HG03520 (cell line): ENCODE data around the gene GNB1.

Experiments used
- ATAC-seq: cut with Tn5 transposase; IDR thresholded peaks from one replicate; pipeline ENCODE4 v1.9.1; 2021; ENCODE audit warnings: mild to moderate bottlenecking, moderate library complexity; ENCODE audit not compliant: unreplicated experiment

The GNB1 gene

GRCh38 chr1:1910651-1911331 lies 19.9 kb upstream of the GNB1 start:
- no peak for ATAC-seq

DNA sequence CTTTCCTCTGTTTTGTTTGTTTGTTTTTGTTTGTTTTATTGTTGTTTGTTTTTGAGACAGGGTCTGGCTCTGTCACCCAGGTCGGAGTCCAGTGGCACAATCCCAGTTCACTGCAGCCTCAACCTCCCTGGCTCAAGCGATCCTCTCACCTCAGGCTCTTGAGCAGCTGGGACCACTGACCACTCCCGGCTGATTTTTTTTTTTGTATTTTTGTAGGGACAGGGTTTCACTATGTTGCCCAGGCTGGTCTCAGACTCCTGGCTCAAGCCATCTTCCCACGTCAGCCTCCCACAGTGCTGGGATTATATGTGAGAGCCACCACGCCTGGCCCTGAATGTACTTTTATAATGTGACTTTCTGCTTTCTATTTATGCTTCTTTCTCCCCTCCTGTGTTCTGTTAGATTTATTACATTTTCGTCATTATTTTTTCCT lies 19.2 kb upstream of the GNB1 start:
- ATAC-seq = no peak

GRCh38 chr1:1908506-1908791 lies 17.6 kb upstream of the GNB1 start:
- ATAC-seq = peak; percentile 7

- no peak for ATAC-seq
Observed at GRCh38 chr1:1907098-1907736, 16.3 kb upstream of the GNB1 start.

DNA sequence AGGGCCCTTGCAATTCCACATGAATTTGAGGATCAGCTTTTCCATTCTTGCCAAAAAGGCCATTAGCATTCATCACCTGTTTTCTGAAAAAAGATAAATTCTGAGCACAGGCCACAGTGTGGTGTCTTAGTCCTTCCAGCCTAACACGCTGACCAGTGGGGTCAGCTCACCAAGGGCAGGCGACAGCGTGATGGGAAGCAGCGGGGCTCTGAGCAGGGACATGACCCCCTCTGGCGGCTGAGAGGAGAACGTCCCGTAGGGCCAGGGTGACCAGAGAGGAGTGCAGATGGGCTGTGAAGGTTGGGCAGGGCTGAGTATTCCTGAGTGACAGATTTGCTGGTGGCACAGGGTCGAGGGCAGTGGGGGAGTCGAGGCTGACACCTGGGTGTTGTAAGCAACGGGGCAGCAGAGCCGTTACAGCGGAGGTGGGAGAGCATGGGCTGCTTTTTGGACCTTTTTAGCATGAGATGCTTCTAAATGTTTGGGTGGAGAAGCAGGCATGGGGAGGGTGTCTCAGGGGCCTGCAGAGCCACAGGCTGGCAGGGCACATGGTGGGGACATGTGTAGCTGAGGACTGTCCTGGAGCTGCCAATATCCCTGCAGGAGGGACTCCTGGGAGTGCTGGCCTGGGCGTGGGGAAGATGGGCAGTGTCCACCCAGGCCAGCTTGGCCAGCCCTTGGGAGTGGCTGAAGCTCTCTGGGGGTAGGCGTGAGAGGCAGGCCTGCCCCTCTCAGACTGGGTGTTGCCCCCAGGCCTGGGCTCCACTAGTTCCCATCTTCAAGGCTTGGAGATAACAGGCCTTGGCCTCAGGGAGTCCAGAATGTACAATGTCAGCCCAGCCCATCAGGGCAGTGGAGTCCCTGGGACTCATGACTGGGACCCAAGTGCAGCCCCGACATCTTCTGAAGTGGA lies 15.6 kb upstream of the GNB1 start:
- no peak for ATAC-seq

- ATAC-seq = no peak
Observed at GRCh38 chr1:1903224-1903623, 12.3 kb upstream of the GNB1 start.

GRCh38 chr1:1901641-1902294 lies 10.9 kb upstream of the GNB1 start:
- ATAC-seq = no peak

DNA sequence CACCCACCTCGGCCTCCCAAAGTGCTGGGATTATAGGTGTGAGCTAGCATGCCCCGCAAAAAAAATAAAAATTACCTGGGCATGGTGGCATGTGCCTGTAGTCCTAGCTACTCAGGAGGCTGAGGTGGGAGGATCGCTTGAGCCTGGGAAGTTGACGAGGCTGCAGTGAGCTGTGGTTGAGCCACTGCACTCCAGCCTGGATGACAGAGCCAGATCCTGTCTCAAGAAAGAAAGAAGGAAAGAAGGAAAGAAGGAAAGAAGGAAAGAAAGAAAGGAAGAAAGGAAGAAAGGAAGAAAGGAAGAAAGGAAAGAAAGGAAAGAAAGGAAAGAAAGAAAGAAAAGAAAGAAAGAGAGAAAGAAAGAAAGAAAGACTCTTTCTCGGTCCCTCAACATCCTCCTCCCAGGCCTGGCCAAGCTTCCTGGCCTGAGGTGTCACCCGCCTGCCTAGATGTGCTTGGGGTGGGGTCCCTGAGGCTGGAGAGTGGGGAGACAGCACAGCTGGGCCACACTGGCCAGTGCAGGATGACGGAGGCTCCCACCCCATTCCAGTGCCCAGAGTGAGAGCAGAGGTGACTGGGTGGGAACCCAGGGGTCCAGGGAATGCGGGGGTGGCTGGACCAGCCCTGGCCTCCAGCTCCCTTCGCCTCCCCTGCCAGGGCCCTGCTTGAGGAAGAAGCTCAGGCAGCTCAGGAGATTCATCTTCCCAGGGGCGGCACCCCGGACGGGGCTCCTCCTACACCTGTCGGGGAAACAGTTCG lies 10.2 kb upstream of the GNB1 start:
- no peak for ATAC-seq

DNA sequence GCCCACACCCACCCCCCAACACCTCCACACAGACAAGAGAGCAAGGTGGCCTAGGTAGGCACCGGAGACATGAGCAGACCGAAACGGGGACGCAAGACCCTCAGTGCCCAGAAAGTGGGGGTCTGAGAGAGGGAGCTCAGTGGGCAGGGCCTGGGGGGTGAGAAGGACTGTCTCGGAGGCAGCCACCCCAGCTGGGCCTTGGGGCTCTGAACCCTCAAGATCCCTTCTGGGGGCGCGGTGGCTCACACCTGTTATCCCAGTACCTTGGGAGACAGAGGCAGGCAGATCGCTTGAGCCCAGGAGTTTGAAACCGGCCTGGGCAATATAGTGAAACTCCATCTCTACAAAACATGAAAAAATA lies 9.1 kb upstream of the GNB1 start:
- ATAC-seq = no peak

DNA sequence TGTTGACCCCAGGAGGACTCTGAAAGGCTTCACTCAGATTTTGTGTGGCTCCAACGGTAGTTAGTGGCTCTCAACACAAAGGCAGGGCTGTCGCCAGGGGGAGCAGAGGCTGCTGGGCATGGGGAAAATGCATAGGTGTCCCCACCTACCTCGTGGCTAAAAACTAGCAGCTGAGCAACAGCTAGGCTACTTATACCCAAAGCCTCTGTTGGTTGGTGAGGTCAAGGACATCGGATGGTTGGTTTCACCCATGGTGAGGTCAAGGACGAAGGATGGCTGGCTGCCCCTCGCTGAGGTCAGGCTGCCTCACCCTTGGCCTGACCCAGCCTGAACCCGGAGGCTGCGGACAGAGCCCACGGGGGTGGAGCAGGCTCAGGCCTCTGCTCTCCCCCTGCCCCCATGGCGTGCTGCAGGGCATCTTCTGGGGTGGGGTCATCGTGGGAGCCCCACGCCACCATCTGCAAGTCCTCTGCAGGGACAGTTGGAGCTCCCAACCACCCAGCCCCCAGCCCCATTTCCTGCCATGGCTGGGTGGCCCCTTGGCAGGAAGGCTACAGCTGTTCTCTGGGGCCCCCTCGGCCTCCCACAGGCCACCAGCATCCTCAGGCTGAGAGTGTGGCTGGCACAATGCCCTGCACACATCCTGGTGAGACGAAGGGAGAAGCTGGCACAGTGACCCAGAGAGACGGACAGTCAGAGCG lies 8.5 kb upstream of the GNB1 start:
- no peak for ATAC-seq

DNA sequence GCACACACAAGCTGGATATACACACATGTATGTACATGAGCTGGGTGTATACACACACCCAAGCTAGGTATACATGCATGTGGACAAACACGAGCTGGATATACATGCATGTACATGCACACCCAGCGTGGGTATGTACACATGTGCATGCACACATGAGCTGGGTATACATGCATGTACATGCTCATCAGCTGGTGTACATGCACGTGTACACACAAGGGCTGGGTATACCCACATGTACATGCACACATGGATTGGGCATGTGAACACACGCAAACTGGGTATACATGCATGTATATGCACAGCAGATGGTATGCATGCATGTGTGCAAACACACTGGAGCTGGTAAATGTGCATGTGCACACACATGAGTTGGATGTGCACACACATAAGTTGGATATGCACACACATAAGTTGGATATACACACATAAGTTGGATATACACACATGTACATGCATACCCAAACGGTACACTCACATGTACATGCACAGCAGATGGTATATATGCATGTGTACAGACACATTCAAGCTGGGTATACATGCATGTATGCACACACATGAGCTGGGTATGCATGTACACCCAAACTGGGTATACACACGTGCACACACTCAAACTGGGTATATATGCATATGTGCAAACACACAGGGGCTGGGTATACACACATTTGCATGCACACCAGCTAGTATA lies 7.5 kb upstream of the GNB1 start:
- no peak for ATAC-seq

DNA sequence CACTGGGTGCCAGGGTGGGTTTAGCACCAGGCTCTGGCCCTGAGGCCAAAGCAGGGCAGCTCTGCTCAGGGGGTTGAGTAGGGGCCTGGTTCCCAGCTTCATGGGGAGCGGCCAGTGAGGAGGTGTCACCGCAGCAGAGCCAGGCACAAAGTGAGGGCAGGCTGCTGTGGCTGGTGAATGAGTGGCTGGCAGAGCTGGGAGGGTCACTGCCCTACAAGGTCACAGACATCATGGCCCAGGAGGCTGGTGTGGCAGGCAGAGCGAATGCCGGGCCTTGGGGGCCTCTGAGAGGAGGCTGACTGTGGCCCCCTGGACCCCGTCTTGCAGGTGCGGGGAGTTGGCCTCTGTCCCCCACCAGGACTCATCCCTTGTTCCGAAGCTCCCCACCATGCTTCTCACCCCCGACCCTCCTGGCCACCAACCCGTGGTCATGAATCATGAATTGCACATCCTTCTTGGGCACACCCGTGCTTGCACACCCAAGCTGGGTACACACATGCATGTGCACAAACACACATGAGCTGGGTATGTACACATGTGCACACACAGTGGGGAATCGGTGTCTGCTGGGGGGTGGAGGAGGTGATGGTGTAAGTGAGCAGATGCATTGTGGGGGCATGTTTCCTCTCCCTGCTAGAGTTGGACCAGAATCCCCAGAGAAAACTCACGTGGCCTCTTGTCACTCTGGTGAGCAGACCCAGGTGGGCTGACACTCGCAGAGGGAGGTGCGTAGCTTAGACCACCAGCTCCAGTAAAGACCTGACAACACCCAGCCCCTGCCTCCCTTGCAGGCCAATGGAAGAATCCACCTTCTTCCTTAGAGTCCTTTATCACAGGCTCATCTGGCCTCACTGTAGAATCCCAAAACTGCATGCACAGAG lies 4.8 kb upstream of the GNB1 start:
- ATAC-seq = no peak

- ATAC-seq = no peak
Observed at GRCh38 chr1:1895060-1895418, 4.2 kb upstream of the GNB1 start.

- ATAC-seq = no peak
Observed at GRCh38 chr1:1894354-1895059, 3.6 kb upstream of the GNB1 start.

GRCh38 chr1:1893997-1894353 lies 3.1 kb upstream of the GNB1 start:
- ATAC-seq = no peak

- ATAC-seq = no peak
Observed at GRCh38 chr1:1893291-1893985, 2.6 kb upstream of the GNB1 start.

- no peak for ATAC-seq
Observed at GRCh38 chr1:1892763-1893120, 1.9 kb upstream of the GNB1 start.
